ENCODE data around the gene CPSF4.

CPSF4 gene

GRCh38 chr7:99449326-99449725 is 10.6 kb downstream of the CPSF4 start:
- no peak for DNase-seq

DNA sequence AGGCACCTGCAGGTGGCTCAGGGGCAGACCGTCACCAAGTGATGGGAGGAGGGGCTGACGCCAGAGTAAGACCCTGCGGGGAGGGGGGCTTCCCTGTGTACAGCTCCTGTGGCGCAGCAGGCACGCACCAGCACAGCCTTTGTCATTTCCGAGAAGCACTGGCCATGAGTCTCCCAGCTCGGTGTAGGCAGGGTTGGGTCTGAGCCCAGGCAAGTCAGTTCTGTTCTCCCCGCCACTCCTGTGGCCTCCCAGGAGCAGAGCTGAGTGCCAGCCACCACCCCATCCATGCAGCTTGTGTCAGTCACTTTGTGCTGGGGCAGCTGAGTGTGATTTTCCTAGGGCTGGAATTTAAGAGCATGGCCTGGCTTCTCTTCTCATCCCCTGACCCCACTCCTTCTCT is 13.2 kb downstream of the CPSF4 start:
- no peak for DNase-seq

DNA sequence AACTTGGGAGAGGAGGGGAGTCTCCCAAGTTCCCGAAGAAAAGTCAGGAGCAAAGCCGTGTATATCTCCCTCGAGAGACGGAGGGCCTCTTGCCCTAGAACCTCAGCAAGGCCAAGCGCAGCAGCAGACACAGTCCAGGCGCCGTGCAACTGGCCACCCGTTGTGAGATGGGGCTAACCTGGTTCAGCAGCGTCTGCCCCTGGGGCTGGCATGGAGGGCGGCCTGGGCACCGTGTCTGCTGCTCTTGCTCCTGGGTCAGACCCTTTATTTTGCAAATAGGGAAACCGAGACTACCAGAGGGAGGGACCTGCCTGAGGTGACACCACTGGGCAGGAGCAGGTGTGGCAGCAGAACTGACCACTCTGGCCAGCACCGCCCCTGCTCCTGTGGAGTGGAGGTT is 13.8 kb downstream of the CPSF4 start:
- DNase-seq, result no peak

GRCh38 chr7:99453105-99453504 is 14.4 kb downstream of the CPSF4 start:
- no peak for DNase-seq

GRCh38 chr7:99455874-99456273 is 17.1 kb downstream of the CPSF4 start:
- DNase-seq, result no peak

DNA sequence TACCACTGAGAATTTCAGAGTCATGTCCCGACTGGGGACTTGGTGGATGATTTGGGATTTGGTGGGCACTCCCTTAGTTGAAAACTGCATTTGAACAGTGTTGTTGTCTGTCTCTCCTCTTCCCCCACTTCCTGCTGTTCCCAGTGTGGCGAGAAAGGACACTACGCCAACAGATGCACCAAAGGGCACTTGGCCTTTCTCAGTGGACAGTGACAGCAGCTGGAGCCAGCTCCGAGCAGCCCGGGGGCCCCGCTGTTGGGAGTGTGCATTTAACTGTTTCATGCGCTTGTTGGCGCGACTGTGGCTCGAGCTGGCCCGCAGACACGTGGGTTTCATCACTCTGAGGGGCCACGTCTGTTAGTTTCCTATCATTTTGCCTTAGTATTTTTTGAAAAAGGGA is 17.5 kb downstream of the CPSF4 start:
- no peak for DNase-seq

- no peak for DNase-seq
Measured at GRCh38 chr7:99457050-99457649, 18.4 kb downstream of the CPSF4 start.

DNA sequence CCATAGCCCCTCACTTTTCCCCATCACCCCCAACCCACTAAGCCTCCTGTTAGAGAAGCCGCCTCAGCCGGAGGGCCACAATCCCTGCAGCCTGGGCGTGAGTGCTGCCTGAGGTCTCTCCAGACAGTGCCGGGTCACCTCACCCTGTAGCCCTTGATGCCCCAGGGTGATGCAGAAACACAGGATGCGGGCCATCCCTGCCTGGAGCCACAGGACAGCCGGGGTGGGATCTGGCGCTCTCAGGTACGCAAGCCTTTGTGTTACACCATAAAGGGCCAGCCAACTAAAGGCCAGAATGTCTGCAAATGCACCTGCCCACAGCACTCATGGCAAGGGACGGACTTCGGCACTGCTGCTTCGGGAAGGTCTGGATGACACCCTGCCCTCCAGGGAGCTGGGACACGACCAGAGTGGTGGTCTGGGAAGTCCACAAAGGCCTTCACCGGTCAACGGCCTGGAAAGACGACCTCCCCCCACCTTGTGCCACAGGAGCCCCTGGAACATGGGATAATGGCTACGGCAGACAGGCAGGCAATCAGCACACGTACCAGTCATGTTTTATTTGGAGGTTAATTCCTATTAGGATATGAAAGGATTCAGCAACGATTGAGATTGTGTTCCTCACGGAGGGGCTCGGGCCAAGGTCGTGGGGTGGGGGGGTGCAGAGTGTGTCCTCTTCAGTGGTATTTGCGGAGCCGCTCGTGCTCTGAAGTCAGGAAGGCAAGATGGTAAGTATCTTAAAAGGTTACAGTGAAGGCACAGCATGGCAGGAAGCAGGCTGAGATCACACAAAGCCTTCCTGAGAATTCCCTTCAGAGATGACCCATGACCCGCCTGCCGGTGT is 19.1 kb downstream of the CPSF4 start:
- no peak for DNase-seq

GRCh38 chr7:99459087-99459486 is 20.3 kb downstream of the CPSF4 start:
- DNase-seq, result no peak

DNA sequence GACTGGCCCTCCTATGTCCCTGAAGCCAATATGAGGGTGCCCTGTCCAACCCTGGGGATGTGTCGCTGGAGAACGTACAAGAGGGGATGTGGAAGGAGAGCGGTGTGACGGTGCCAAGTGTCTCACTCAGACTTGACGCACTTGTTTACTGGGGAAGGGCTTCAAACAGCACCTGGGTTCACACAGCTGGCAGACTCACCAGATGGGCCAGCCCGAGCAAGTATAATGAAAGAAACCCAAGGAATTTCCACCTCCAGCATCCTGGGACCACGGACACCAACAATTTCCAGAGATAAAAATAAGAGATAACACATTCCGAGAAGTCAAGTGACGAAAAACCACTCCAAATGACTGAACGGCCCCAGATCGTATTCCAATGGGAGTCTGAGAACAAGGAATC is 21.9 kb downstream of the CPSF4 start:
- DNase-seq, result no peak

DNA sequence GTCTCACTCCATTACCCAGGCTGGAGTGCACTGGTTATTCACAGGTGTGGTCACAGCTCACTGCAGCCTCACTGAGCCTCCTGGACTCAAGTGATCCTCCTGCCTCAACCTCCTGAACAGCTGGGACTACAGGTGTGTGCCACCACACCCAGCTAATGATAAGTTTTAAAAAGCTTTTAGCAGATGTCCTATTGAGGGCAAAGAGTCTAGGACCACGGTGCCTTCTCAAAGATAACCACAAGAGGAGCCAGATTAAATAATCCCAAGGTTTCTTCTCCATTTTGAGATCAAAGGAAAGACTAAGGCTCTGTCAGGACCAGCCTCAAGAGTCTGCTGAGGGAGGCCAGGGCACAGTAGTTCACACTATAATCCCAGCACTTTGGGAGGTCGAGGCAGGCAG is 22.5 kb downstream of the CPSF4 start:
- DNase-seq, result no peak

GRCh38 chr7:99465421-99465768 is 26.7 kb downstream of the CPSF4 start:
- no peak for DNase-seq

DNA sequence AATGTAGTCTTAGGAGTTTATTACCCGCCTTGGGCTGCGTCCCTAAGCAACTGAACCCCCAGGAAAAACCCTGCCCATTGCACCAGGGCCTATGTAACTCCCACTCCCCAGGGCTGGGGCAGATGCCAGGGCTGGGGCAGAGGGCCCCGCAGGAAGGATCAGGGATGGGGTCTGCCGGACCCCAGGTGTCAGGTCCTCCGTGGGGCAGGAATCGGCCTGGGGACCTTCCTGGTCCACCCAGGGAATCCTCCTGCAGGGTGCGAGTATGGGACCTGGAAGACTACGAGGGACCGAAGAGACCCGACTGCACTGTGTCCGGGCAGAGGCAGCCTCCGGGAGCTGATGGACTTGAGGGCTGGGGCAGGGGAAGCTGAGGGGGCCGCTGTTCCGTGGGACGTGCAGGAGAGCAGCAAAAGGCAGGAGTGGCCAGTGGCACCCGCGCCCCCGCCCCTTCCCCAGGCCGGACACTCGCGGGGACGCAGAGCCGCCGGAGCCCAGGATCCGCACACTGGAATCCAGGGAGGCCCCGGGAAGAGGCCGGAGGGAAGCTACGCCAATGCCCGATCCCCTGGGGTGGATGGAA is 29.7 kb downstream of the CPSF4 start:
- DNase-seq, result no peak

DNA sequence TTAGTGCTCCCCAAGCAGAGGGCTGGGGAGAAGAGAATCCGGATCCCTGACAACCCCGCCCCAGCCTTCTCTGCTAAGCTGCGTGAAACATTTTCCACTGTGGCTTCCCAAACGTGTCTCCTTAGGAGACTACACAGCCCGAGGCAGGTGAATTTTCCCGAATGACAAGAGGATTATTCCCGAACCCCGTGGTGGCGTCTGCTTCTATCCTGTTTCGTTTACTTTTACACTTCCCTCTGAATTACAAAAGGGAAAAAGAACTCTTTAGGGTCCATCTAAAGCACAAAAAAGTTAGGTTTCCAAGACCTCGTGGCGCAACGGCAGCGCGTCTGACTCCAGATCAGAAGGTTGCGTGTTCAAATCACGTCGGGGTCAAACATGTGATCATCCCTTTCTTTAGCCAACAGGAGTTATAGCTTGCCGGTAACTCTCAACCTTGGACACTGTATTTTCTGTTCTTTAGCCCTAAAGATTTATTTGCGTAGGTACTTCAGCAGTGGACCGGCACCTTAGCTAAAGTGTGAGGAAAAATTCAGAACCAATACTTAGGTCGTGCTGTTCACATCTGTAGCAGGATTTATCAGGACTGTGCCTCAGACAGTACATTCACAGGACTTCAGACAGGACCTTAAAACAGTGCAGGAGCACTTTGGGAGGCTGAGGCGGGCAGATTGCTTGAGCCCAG is 30.8 kb downstream of the CPSF4 start:
- DNase-seq, result no peak

DNA sequence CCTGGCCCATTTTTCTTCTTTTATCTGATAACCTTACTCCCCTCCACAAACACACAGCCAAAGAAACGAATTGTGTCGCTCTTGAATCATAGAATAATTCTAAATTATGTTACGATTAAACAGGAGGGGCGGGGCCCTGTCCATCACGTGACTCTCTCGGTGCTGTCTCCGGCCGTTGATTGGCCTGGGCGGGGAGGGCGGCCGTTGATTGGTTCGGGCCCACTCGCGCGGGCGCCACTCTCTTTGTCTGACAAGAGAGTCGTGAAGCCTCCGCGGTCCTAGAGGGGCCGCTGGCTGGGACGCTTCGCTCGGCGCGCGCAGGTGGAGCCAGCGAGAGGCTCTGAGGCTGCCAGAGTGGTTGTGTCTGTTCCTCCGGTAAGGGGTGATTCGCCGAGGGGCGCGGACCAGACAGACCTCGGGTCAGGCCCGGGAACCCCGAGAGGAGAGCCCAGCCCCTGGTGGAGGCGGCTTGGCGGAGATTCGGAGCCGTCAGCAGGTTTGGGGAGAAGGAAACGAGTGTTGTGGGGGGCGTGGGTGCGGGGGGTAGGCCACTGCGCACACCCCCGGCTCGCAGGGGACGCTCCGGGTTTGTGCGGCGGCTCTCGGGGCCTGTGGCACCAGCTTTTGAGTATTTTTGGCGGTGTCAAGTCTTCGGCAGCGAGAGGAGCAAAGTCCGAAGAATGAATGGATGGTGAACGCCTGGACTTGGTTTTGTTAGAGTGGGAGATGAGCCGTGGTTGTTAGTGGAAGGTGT is 34.0 kb downstream of the CPSF4 start, which contains the start of gene ZNF789:
ZNF789 (plus strand) TSS at position 330 of the 754 bp plus-strand sequence. CDS start 3,567 bp downstream, outside the sequence.
- peak; percentile 90 for DNase-seq

GRCh38 chr7:99473315-99473596 is 34.5 kb downstream of the CPSF4 start:
- DNase-seq, result no peak

- no peak for DNase-seq
Measured at GRCh38 chr7:99476107-99476506, 37.4 kb downstream of the CPSF4 start.

DNA sequence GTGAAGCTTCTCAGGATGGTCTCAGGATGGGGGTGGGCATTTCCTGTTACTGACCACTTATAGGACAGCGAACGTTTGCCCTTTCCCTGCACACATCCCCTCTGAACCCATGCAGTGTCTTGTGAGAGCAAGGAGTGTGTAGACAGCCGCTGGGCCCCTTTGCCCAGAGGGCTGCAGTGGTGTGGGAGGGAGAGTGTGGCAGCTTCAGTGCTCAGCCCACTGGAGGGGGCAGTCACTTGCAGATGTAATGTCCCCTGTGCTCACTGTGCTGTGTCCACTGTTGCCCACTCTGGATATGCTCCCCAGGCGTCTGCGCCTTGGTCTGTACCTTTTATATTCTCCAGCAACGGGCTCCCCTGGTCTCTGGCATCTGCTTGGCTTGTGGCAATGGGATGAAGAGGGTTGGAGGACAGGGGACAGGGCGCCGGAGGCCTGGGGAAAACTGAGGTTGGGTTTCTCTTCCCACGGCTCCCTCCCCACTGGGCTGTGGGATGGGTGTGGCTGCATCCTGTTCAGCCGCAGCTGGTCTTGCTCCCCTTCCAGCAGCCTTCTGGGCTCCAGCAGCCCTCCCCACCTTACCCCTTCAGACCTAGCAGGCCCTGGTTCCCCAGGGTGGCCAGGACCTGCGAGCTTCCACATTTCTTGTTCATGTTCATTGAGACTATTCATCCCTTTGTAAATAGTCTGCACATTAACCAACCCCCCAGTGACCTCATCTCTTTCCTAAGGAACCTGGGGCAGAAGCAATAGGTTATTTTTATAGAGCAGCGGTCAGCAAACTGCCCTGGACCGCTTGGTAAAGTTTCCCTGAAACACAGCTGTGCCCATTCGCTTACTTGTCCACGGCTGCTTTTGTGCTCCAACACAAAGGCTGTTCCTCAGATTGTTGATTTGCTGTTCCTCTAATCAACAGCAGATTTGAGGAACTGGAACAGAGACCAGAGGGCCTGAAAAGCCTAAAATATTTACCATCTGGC is 40.0 kb downstream of the CPSF4 start:
- DNase-seq, result no peak

DNA sequence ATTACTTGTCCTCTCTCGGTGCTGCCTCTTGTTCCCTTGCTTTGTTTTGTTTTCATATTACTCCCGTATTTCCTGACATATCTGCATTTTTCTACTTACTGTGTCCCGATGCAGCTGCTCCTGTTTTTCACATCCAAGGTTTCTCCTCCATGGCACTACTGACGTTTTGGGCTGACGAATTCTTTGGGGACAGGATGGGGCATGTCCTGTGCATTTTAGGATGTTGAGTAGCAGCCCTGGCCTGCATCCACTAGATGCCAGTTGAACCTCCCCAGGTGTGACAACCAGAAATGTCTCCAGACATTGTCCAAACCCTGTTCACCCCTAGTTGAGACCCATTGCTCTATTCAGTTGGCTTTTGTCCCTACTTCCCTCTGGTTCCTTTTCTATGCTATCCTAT is 46.4 kb downstream of the CPSF4 start:
- no peak for DNase-seq

DNA sequence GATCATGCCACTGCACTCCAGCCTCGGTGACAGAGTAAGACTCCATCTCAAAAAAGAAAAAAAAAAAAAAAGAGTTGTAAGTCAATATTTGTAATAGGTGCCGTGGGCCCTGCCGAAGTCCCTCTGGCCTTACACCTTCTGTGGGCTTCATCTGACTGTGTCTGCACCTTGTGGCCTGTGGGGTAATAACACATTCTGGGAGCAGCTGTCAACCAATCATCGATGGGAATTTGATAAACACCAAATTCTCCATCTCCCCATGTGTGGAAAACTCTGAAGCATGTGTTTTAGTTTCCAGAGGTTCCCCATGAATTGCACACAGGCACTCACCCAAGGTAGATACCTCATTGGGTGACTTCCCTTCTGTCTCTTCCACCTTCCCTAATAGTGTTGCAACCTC is 50.5 kb downstream of the CPSF4 start:
- no peak for DNase-seq

DNA sequence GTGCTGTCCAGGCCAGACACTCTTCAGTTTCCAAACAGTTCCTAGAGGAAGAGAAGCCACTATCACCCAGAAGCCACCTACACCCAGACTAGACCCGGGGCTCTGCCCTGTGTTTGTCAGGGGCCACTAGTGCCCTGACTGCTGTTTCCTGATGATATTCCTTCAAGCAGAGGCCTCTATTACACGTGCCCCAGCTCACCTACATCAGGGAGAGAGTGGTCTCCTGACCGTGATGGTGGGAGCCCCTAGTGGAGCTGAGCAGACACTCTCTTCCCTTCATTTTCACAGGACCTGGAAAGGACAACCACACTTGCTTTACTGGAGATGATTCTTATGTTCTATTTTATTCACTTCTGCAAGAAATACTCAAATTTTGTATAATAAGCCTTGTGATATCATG is 52.1 kb downstream of the CPSF4 start:
- no peak for DNase-seq

- no peak for DNase-seq
Measured at GRCh38 chr7:99493823-99494222, 55.1 kb downstream of the CPSF4 start.

Measured in NCI-H510A (cell line).